Endothelial cell (in vitro differentiated cells): ENCODE measurements around the gene TRAM2. TPM values are rescaled to one million over a fixed set of nuclear protein-coding genes. Genes with fewer than 3 reads are reported as not detected.

Experiments used
- DNase-seq: peaks from one replicate; pipeline ENCODE4 v3.0.0; 2021; ENCODE audit warnings: low spot score
- H3K27ac Mint-ChIP-seq: one replicate; pipeline ENCODE4 v1.8.0; 2021; ENCODE audit warnings: mixed read lengths, inconsistent platforms; ENCODE audit not compliant: unreplicated experiment
- H3K27me3 Mint-ChIP-seq: one replicate; pipeline ENCODE4 v1.8.0; 2021; ENCODE audit warnings: mild to moderate bottlenecking, moderate library complexity, mixed read lengths, inconsistent platforms; ENCODE audit not compliant: unreplicated experiment
- H3K36me3 Mint-ChIP-seq: one replicate; pipeline ENCODE4 v1.8.0; 2021; ENCODE audit warnings: mild to moderate bottlenecking, low read depth, mixed read lengths, inconsistent platforms; ENCODE audit not compliant: unreplicated experiment
- H3K4me1 Mint-ChIP-seq: one replicate; pipeline ENCODE4 v1.8.0; 2021; ENCODE audit warnings: mild to moderate bottlenecking, mixed read lengths, inconsistent platforms; ENCODE audit not compliant: unreplicated experiment
- H3K4me3 Mint-ChIP-seq: one replicate; pipeline ENCODE4 v1.8.0; 2021; ENCODE audit warnings: mild to moderate bottlenecking, mixed read lengths, inconsistent platforms; ENCODE audit not compliant: unreplicated experiment
- H3K9me3 Mint-ChIP-seq: one replicate; pipeline ENCODE4 v1.8.0; 2021; ENCODE audit warnings: mixed read lengths, inconsistent platforms; ENCODE audit not compliant: unreplicated experiment
- CTCF ChIP-seq: fragments of 200-600 bp; sonication (generic); IDR thresholded peaks from one replicate; pipeline ENCODE4 v1.5.0; 2021; ENCODE audit warnings: antibody characterized with exemption; ENCODE audit not compliant: unreplicated experiment
- total RNA-seq: library from RNA; stranded (reverse); fragmentation: NEBNext Ultra II Directional; extraction: Animal tissue kit (Norgen Biotek cat#: 25700); gene quantifications from one replicate; pipeline ENCODE4 v1.2.1, GENCODE V29; 2021; ENCODE audit not compliant: unreplicated experiment

TRAM2 gene
- total RNA-seq, 1 donor from 2014 or later: 29.4 TPM

DNA sequence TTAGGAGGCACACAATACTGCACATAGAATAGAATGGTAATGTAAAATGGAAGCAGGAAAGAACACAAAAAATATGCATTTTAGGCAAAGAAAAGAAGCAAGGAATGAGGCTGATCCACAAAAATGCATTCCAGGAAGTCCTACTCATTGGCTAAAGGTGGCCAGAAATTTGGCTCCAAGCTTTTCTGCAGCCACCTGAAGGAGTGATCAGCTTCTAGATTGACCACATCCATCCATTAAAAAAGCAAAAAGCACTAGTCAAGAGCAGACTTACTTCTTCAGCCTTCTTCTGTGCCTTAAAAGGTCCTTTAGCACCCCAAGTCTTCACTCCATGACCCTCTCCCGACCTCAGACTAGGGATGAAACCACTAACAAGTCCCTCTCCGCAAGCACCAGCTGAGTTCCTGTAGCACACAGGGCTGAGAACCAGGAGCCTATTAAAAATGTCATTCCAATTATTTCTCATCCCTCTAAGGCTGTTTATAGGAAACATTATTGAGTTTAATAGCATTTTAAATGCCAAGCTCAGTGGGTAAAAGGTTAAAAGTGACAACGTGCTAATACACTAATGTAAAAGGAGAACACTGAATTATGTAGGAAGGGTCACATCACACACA is 36.5 kb downstream of the TRAM2 start:
- TF ChIP-seq CTCF: no peak
- Mint-ChIP-seq H3K27me3 (peaks cover 2% of the 10 kb centered on the region), H3K4me3 (no peak overlapping the region), H3K27ac (no peak overlapping the region), H3K9me3 (no peaks in the 10 kb centered on the region), H3K4me1 (peaks cover 48% of the 10 kb centered on the region), H3K36me3 (peaks cover 5% of the 10 kb centered on the region)
- no peak for DNase-seq

DNA sequence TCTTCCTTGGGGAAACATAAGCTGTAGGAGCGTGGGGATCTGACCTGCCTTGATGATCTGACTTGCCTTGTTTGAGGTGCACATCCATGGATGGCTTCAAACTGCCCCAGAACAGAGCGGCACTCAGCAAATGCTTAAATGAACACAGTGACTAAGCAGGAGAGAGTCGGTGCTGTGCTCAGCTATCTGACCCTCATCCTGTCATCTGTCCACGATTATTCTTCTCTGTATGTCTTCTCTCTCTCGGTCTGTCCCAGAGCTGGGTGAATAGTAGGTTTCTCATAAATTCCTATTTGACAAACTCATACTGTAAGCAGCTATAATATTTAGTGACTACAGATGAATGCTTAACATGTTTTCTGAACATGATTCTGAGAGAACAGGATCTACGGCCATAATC is 37.3 kb downstream of the TRAM2 start:
- Mint-ChIP-seq H3K36me3 (peaks cover 5% of the 10 kb centered on the region), H3K27ac (no peak overlapping the region), H3K27me3 (peaks cover 2% of the 10 kb centered on the region), H3K4me3 (no peak overlapping the region), H3K9me3 (no peaks in the 10 kb centered on the region), H3K4me1 (peaks cover 48% of the 10 kb centered on the region)
- no peak for TF ChIP-seq CTCF
- no peak for DNase-seq

GRCh38 chr6:52538901-52539354 is 37.9 kb downstream of the TRAM2 start:
- no peak for TF ChIP-seq CTCF
- Mint-ChIP-seq H3K9me3 (no peaks in the 10 kb centered on the region), H3K36me3 (peaks cover 5% of the 10 kb centered on the region), H3K4me1 (peaks cover 47% of the 10 kb centered on the region), H3K4me3 (no peak overlapping the region), H3K27me3 (peaks cover 3% of the 10 kb centered on the region), H3K27ac (no peak overlapping the region)
- no peak for DNase-seq

GRCh38 chr6:52538252-52538900 is 38.5 kb downstream of the TRAM2 start:
- peaks cover 5% of the 10 kb centered on the region for H3K36me3 Mint-ChIP-seq

More at GRCh38 chr6:52538252-52538900, 38.5 kb downstream of the TRAM2 start:
- Mint-ChIP-seq H3K27me3 (peaks cover 3% of the 10 kb centered on the region), H3K4me1 (peaks cover 42% of the 10 kb centered on the region), H3K9me3 (no peaks in the 10 kb centered on the region), H3K27ac (no peak overlapping the region), H3K4me3 (no peak overlapping the region)
- no peak for TF ChIP-seq CTCF
- no peak for DNase-seq
